ENCODE data around the gene KASH5.
"Not testable (repeated sequence)": the region's sequence is repeated elsewhere in the genome, so short reads cannot be mapped to it uniquely, and the experiment has no call there.

KASH5 gene

GRCh38 chr19:49362048-49362928 is 25.8 kb upstream of the KASH5 start, which contains the start of gene TEAD2:
TEAD2 (minus strand) TSS chr19:49362416; CDS start chr19:49360075, 2,341 bp downstream.
- no peak for DNase-seq

DNA sequence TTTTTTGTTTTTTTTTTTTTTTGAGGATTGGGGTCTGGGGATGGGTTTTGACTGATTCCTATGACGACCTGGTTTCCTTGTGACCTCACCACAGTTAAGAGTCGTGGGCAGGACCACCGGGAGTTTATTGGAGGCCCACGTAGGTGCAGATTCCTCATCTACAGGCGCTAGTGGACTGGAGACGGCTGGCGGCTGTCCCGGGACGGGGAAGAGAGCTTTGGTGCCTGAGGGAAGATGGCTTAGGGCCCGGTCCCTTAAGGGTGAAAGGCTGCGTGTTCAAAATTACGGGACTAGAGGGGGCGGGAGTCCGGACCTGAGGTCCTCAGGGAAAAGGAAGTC is 25.2 kb upstream of the KASH5 start:
- no peak for DNase-seq

DNA sequence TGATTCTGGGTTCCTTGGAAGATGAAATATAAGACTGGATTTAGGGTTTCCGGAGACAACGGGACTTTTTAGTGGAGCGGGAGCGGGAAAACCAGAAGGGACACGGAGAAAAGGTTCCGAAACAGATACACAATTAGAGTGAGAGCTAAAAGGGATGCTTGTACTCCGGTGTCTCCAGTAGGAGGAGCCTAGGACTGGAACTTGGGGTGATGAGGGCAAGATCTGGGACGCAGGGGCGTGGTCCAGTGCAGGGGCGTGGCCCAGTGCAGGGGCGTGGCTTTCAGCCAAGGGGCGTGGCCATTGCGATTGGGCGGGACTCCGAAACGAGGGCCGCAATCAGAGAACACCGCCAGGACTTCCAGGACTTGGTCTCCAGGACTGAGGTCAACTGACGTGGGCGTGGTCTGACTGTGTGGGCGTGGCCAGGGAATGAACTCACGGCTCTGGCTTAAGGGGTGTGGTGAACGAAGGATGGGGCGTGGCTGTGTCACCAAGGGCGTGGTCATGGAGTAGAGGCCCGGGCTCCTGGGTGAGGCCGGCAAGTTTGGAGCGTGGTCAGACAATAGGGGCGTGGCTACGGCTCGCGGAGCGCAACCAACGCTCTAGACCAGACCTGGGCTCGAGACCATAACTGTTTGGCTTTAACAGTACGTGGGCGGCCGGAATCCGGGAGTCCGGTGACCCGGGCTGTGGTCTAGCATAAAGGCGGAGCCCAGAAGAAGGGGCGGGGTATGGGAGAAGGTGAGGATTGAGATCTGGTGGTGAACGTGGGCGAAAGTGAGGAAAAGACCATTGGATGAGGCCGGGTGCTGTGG is 24.6 kb upstream of the KASH5 start, which contains the start of gene DKKL1:
Gene DKKL1, plus strand, starts transcription at position 610 of the 815 bp plus-strand sequence. Its CDS starts 122 bp downstream, at position 732.
- DNase-seq = peak; percentile 97

DNA sequence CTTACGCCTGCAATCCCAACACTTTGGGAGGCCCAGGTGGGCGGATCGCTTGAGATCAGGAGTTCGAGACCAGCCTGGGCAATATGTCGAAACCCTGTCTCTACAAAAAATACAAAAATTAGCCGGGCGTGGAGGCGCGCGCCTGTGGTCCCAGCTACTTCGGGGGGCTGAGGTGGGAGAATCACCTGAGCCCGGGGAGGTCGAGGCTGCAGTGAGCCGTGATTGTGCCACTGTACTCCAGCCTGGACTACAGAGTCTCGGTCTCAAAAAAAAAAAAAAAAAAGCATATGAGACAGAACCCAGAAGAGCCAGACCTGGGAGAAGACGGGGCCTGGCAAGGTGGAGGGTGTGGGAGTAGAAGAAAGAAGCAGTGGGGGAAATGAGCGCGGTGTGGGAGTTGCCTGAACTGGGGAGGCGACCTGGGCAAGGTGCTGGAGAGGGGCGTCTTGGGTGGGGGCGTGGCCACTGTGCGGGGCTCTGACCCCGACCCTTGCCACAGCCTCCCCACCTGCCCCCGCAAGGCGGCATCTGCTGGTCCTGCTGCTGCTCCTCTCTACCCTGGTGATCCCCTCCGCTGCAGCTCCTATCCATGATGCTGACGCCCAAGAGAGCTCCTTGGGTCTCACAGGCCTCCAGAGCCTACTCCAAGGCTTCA is 23.8 kb upstream of the KASH5 start:
- no peak for DNase-seq

GRCh38 chr19:49366110-49366509 is 21.9 kb upstream of the KASH5 start:
- no peak for DNase-seq

DNA sequence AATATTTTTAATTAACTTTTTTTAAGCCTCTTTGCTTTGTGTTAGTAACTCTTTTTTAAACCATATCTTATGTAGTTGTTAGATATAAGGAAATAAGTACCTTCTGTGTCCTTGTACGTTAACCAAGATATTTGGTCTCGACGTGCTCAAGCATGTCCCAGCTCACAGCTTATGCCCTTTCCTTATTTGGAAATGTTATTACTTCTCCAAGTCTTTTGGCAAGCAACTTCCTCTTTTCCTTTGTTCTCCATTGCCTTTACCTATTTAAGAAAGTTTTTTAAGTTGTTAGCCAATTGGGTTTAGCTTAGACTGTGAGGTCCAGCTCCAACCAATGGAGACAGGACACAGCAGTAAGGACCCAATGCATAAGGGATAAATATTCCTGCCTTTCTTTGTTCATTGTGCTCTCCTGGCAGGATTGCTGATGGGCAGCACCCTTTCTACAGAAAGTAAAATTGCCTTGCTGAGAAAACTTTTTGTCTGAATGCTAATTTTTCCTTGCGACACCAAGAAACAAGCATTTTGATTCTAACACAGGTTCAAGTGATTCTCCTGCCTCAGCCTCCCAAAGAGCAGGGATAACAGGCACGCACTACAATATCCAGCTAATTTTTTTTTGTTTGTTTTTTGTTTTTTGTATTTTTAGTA is 19.2 kb upstream of the KASH5 start:
- DNase-seq = no peak

DNA sequence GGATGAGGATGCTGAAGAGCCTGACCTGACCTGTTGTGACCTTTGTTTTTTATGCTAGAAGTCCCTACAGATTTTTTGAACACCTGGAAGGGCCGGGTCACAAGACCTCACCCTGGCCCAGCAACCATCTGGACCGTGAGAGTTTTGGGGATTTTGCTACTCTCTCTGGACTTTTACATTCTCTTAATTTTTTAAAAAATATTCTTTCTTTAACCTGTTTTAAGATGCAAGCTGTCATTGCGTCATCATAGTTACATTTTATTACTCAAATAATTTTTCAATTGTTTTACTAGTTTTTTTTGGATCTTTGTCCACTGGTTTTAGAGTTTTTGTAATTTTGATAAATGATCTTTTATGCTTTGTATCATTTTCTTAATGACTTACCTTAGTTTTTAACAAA is 16.9 kb upstream of the KASH5 start:
- DNase-seq = no peak

DNA sequence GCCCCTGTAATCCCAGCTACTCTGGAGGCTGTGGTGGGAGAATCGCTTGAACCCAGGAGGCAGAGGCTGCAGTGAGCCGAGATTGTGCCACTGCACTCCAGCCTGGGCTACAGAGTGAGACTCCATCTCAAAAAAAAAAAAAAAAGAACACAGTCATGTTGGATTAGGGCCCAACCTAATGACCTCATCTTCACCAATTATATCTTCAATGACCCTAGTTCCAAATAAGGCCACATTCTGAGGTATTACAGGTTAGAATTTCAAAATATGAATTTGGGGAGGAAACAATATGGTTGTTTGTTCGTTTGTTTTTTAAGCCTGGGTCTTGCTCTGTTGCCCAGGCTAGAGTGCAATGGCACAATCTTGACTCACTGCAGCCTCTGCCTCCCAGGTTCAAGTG is 14.9 kb upstream of the KASH5 start:
- not testable (repeated sequence) for DNase-seq

DNA sequence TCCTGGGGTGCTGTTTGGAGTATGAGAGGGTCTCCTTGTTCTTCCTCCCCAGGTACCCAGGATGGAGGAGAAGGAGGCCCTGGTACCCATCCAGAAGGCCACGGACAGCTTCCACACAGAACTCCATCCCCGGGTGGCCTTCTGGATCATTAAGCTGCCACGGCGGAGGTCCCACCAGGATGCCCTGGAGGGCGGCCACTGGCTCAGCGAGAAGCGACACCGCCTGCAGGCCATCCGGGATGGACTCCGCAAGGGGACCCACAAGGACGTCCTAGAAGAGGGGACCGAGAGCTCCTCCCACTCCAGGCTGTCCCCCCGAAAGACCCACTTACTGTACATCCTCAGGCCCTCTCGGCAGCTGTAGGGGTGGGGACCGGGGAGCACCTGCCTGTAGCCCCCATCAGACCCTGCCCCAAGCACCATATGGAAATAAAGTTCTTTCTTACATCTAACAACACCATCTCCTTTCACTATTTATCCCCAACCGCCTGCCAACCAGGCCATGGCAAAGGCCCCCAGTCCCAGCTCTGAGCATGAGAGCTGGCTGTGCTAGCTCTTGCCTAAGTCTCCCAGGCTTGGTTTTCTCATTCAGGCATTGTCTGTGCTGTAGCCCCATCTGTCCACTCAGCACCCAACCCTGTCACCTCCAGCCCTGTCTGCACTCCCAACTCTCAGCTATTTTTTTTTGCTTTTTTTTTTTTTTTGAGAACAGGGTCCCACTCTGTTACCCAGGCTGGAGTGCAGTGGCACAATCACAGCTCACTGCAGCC is 13.2 kb upstream of the KASH5 start:
- no peak for DNase-seq

- DNase-seq = no peak
Measured at GRCh38 chr19:49378512-49378911, 9.5 kb upstream of the KASH5 start.

GRCh38 chr19:49380391-49380790 is 7.7 kb upstream of the KASH5 start:
- DNase-seq = no peak

GRCh38 chr19:49382639-49383038 is 5.4 kb upstream of the KASH5 start:
- no peak for DNase-seq

DNA sequence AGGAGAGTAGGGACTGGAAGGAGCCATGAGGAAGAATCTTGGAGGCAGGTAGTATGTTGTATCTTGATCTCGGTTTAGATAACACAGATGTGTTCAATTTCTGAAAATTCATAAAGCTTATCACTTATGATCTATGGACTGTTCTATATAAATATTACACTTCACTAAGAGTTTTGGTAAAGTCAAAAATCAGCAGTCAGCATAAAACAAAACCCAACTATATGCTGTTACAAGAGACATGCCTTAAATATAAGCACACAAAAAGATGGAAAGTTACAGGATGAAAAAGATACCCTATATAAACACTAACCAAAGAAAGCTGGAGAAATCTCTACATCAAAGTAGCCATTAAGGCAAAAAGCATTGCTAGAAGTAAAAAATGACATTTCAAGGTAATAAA is 4.5 kb upstream of the KASH5 start:
- DNase-seq = no peak

DNA sequence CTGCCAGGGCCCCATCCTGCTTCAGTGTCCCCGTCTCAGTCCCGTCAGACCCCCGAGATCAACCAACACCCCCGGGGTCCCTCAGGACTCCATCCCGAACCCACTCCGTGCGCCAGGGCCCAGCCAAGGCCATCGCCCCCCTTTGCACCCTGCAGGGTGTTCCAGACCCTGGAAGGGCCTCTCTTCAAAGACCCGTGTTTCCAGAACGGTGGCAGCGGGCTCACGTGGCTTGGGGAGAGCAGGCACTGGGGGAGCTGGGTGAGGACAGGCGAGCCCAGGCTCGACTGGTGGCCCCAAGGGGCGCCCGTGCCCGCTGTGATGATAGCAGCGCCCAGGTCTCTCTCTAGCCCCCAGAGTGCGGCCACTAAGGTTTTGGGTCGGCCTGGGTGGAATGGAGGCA is 1.4 kb downstream of the KASH5 start:
- no peak for DNase-seq

DNA sequence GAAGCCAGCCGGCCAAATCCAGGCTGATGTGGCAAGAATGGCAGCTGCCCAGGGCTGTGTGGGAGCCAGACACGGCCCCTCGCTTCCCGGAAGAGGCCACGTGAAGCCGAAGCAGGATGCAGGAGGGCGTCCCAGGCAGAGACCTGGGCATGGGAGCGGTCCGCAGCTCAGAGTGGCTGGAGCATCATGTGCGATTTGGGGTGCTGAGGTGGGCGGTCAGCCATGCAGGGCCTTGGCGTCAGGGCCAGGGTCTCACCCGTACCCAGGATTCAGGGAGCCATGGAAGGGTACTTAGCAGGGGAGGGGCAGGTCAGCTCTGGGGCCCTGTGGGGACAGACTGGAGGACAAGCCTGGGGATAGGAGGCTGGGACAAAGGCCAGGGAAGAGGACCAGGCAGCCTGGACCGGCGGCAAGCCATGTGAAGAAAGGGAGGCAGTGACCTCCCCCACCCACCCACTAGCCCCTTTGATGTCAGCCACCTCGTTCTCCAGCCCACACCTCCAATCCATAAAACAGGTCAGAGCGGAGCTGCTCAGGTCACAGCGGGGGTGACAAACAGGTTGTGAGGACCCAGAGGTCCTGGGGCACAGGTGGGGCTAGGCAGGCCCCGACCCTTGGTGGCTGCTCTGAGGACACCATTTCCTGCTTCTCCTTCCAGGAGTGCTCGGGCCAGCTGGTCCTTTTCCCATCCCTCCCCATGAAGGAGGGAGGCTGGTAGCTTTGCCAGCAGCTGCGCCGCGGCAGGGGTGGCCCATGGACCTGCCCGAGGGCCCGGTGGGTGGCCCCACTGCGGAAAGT is 2.3 kb downstream of the KASH5 start:
- DNase-seq = no peak

- peak; percentile 71 for DNase-seq
Measured at GRCh38 chr19:49390929-49391359, 2.9 kb downstream of the KASH5 start.

GRCh38 chr19:49391581-49392399 is 3.7 kb downstream of the KASH5 start:
- DNase-seq = peak; percentile 80

GRCh38 chr19:49393881-49394280 is 5.8 kb downstream of the KASH5 start:
- DNase-seq = no peak

GRCh38 chr19:49395581-49396407 is 7.7 kb downstream of the KASH5 start:
- DNase-seq = no peak
